NB4 (cell line): ENCODE data around the gene WDR76.
"Not testable (repeated sequence)": the region's sequence is repeated elsewhere in the genome, so short reads cannot be mapped to it uniquely, and the experiment has no call there.

Experiments
- CTCF ChIP-seq: IDR thresholded peaks from one replicate; pipeline ENCODE4 v1.5.1; 2012; ENCODE audit warnings: low read depth, low read length
- MYC ChIP-seq: IDR thresholded peaks from 2 replicates; pipeline ENCODE4 v1.6.1; 2011; ENCODE audit warnings: low read depth, low read length

- not testable (repeated sequence) for TF ChIP-seq MYC, CTCF
Measured at GRCh38 chr15:43802676-43803075, 24.1 kb upstream of the WDR76 start.
